Mucosa of descending colon (tissue), 3 donors: Measurements from ENCODE around the gene GPRC5C. TPM values are rescaled to one million over a fixed set of nuclear protein-coding genes. Genes with fewer than 3 reads are reported as not detected.

Experiments
- ATAC-seq: fragments of 200-7000 bp; cut with Tn5 transposase; one replicate; pipeline ENCODE4 v1.9.1; 2020; ENCODE audit warnings: mild to moderate bottlenecking, moderate library complexity
- DNase-seq, 3 donors: peaks; one replicate each; pipeline ENCODE4 v3.0.0-alpha.2; 2020
- H3K36me3 ChIP-seq: fragments of 200-600 bp; one replicate; pipeline ENCODE4 v1.8.0; 2021; ENCODE audit warnings: low read depth, mild to moderate bottlenecking
- H3K4me1 ChIP-seq: fragments of 200-600 bp; one replicate; pipeline ENCODE4 v1.8.0; 2021; ENCODE audit warnings: low read depth, mild to moderate bottlenecking
- H3K4me3 ChIP-seq: fragments of 200-600 bp; one replicate; pipeline ENCODE4 v1.8.0; 2021; ENCODE audit warnings: mild to moderate bottlenecking
- H3K9me3 ChIP-seq: fragments of 200-600 bp; one replicate; pipeline ENCODE4 v1.8.0; 2021; ENCODE audit warnings: mild to moderate bottlenecking
- intact Hi-C, 2 donors: fragments of 100-400 bp; cut with DNase I in 1 of 2; cut with micrococcal nuclease in 1 of 2; formaldehyde crosslinking; loops; one replicate each; pipeline versions ENCODE4 v1.11.0 to v1.11.1; 2022; cut with DNase I, micrococcal nuclease
- total RNA-seq, 3 donors: library from RNA; stranded (reverse); fragmentation: NEBNext Ultra II Directional in 2 of 3; extraction: Animal tissue kit (Norgen Biotek cat#: 25700) in 2 of 3; gene quantifications; one replicate each; pipeline versions ENCODE4 v1.2.1 to v1.2.4, GENCODE V29; 2021 to 2023
- TF ChIP-seq, protein P1 (sequence below): fragments of 200-600 bp; IDR thresholded peaks from one replicate; pipeline ENCODE4 v1.8.0; 2022; ENCODE audit warnings: antibody characterized with exemption, mild to moderate bottlenecking
- donor health status: DM: no; HTN: no; CAD: no; lungs with moderate emphysema.
- donor health status: DM: no; HTN: no; CAD: no.
- donor health status: DM: no; HTN: yes; CAD: no.

Gene GPRC5C
- total RNA-seq, 3 donors from 2014 or later, result 62.2 to 172 (median 139) TPM

DNA sequence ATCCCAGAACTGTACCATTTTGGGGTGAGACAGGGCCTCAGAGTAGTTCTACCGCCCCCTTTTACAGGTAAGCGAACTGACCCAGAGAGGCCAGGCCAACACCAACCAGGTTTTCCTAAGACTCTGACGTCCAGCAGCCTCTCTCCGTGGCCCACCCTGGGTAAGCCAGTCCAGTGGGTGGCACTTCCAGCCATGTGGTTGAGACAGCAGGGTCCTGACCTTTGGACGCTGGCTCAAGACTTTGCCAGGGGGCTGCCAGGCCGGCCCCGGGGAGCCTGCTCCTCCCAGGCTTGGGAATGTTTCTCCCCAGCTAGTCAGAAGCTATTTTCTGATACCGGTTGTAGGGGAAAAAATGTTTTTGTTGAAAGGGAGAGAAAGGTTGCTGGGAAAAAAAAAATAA lies 16.9 kb downstream of the GPRC5C start:
- H3K4me1 ChIP-seq, result peaks cover 27% of the 10 kb centered on the region
- TF ChIP-seq, protein P1, sequence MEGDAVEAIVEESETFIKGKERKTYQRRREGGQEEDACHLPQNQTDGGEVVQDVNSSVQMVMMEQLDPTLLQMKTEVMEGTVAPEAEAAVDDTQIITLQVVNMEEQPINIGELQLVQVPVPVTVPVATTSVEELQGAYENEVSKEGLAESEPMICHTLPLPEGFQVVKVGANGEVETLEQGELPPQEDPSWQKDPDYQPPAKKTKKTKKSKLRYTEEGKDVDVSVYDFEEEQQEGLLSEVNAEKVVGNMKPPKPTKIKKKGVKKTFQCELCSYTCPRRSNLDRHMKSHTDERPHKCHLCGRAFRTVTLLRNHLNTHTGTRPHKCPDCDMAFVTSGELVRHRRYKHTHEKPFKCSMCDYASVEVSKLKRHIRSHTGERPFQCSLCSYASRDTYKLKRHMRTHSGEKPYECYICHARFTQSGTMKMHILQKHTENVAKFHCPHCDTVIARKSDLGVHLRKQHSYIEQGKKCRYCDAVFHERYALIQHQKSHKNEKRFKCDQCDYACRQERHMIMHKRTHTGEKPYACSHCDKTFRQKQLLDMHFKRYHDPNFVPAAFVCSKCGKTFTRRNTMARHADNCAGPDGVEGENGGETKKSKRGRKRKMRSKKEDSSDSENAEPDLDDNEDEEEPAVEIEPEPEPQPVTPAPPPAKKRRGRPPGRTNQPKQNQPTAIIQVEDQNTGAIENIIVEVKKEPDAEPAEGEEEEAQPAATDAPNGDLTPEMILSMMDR, result no peak
- H3K4me3 ChIP-seq, result no peak overlapping the region
- ATAC-seq, result no peak
- no peaks in the 10 kb centered on the region for H3K9me3 ChIP-seq
- intact Hi-C loops, result no loop called here
- no peaks in the 10 kb centered on the region for H3K36me3 ChIP-seq
- DNase-seq, result peak in 1 of 3 donors; percentile 40

DNA sequence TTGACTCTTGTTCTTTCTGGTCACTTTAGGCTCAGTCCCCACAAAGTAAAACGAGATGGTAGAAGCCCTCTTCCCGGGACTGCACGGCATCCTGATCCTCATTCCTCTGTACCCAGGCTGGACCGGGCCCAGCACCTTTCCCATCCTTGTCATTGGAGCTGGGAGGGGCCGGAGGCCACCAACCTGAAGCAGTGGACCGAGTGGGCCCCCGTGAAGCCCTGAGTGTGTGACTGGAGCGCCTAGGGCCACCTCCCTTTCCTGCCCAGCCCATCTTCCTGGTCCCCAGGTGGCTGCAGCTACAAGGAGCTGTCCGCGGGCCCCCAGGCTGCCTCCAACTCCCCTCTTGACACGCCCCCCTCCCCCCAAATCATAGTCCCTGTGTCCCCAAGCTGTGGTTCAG lies 17.4 kb downstream of the GPRC5C start:
- intact Hi-C loops, result no loop called here
- Histone ChIP-seq H3K4me3 (no peak overlapping the region), H3K9me3 (no peaks in the 10 kb centered on the region), H3K36me3 (no peaks in the 10 kb centered on the region), H3K4me1 (peaks cover 24% of the 10 kb centered on the region)
- ATAC-seq (no peak), DNase-seq (peak in 1 of 3 donors; percentile 37)
- TF ChIP-seq, protein P1, result no peak

DNA sequence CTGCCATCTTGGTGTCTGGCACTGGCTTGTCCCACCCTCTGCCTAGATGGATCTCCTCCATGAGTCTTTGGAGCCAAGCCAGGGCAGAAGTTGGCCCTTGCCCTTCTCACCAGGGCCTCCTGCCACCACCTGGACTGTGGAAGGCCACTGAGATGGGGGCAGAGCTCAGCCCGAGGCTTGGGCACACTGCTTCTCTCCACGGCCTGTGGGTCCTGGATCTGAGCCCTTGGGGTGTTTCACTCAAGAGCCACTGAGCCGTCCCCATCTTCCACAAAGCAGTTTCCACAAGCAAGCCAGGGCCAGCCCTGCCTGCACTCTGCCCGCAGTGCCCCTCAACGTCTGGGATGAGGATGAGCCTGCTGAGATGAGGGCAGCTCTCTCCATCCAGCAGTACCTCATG lies 17.9 kb downstream of the GPRC5C start:
- TF ChIP-seq, protein P1, result no peak
- Histone ChIP-seq H3K4me1 (peaks cover 24% of the 10 kb centered on the region), H3K4me3 (no peak overlapping the region), H3K9me3 (no peaks in the 10 kb centered on the region), H3K36me3 (no peaks in the 10 kb centered on the region)
- intact Hi-C loops, result no loop called here
- no peak for DNase-seq
- no peak for ATAC-seq

DNA sequence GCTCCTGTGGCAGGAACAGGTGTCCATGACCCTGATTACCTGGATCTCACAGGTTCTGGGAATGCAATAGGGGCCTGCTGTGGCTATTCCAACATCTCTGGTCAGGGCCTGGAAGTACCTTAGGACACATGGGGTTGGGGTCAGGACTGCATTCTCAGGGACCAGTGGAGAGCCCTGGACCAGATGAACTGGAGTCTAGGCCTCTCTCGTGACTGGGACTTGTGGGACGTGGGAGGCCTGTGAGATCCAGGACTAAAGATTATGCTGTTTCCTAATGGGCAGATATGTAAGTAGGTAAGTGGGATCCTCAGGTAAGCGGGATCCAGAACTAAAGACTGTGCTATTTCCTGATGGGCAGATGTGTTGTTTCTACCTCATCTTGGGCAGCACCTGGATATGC lies 18.3 kb downstream of the GPRC5C start:
- H3K4me1 ChIP-seq, result peaks cover 22% of the 10 kb centered on the region
- no peak for DNase-seq
- H3K9me3 ChIP-seq, result no peaks in the 10 kb centered on the region
- H3K36me3 ChIP-seq, result no peaks in the 10 kb centered on the region
- intact Hi-C loops, result no loop called here
- H3K4me3 ChIP-seq, result no peak overlapping the region
- TF ChIP-seq, protein P1, result no peak
- ATAC-seq, result no peak

DNA sequence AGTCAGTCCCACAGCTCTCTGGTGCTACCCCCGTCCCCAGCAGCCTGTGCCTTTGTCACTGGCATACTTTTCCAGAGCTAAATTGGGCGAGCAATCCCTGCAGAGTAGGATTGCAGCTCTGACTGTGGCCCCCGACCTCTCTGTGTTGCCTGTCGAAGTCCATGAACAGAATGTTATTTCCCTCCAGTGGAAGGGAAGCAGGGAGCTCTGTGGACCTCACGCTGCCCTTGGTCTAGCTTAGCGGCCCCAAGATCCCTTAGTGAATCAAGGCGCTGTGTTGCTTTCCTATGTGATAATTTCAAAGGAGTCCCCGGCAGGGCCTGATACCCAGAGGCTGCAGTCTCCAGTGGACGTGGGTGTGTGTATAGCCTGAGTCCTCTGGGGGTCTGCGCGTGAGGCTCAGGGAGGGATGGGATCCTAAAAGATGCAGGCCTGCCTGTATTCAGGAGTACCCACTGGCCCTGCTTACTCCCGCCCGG lies 19.1 kb downstream of the GPRC5C start:
- ATAC-seq, result no peak
- peaks cover 21% of the 10 kb centered on the region for H3K4me1 ChIP-seq
- no peak for DNase-seq

More for the DNA sequence above, 19.1 kb downstream of the GPRC5C start:
- H3K4me3 ChIP-seq, result no peak overlapping the region
- intact Hi-C loops, result no loop called here
- TF ChIP-seq, protein P1, result no peak
- H3K36me3 ChIP-seq, result no peaks in the 10 kb centered on the region
- H3K9me3 ChIP-seq, result no peaks in the 10 kb centered on the region
